B cell (primary cell): Measurements from ENCODE around the gene PTPRG.

Experiments used
- CTCF ChIP-seq: fragments of 200-600 bp; IDR thresholded peaks from one replicate; pipeline ENCODE4 v1.8.0; 2022; ENCODE audit warnings: antibody characterized with exemption, mild to moderate bottlenecking
- EZH2 ChIP-seq: IDR thresholded peaks from 2 replicates; pipeline ENCODE4 v1.6.1; 2012; ENCODE audit warnings: borderline replicate concordance, low read depth, mild to moderate bottlenecking, moderate library complexity, low read length; ENCODE audit not compliant: insufficient read depth, poor library complexity, severe bottlenecking

GRCh38 chr3:62189376-62189698, 628.0 kb downstream of the PTPRG start:
- TF ChIP-seq CTCF (no peak), EZH2 (no peak)
